KOPT-K1 (cell line): ENCODE data around the gene KRTAP9-3.
"Not testable (repeated sequence)": the region's sequence is repeated elsewhere in the genome, so short reads cannot be mapped to it uniquely, and the experiment has no call there.

ENCODE experiments used
- H3K27ac ChIP-seq: fragments of 200-600 bp; sonication (generic); 2 replicates; pipeline ENCODE4 v1.5.1; 2016; ENCODE audit warnings: antibody characterized with exemption, mild to moderate bottlenecking, low read depth, low read length; ENCODE audit not compliant: poor library complexity, severe bottlenecking
- H3K36me3 ChIP-seq: fragments of 200-600 bp; sonication (generic); 2 replicates; pipeline ENCODE4 v1.5.1; 2017; ENCODE audit warnings: antibody characterized with exemption, mild to moderate bottlenecking, low read length, moderate library complexity; ENCODE audit not compliant: insufficient read depth
- H3K9me3 ChIP-seq: fragments of 200-600 bp; sonication (generic); 2 replicates; pipeline ENCODE4 v1.5.1; 2017; ENCODE audit warnings: antibody characterized with exemption, low read length, mild to moderate bottlenecking; ENCODE audit not compliant: insufficient read depth, poor library complexity, severe bottlenecking

KRTAP9-3 gene, protein sequence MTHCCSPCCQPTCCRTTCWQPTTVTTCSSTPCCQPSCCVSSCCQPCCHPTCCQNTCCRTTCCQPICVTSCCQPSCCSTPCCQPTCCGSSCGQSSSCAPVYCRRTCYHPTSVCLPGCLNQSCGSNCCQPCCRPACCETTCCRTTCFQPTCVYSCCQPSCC

DNA sequence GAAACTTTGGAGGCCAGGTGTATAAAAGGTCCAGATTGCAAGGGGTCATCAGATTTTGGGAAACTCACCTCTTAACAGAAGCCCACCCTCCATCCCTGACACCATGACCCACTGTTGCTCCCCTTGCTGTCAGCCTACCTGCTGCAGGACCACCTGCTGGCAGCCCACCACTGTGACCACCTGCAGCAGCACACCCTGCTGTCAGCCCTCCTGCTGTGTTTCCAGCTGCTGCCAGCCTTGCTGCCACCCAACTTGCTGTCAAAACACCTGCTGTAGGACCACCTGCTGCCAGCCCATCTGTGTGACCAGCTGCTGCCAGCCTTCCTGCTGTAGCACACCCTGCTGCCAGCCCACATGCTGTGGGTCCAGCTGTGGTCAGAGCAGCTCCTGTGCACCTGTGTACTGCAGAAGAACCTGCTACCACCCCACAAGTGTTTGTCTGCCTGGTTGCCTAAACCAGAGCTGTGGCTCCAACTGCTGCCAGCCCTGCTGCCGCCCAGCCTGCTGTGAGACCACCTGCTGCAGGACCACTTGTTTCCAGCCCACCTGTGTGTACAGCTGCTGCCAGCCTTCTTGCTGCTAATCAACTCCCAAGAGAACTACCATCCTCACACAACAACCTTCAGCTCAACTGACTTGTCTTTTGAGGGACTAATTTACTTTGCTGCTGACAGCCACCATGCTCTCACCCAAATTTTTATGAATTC lies at the start of gene KRTAP9-3:
KRTAP9-3 (plus strand) TSS at position 51 of the 707 bp plus-strand sequence; CDS start at position 104, 53 bp downstream.
- not testable (repeated sequence) for H3K9me3 ChIP-seq, H3K36me3 ChIP-seq, H3K27ac ChIP-seq

DNA sequence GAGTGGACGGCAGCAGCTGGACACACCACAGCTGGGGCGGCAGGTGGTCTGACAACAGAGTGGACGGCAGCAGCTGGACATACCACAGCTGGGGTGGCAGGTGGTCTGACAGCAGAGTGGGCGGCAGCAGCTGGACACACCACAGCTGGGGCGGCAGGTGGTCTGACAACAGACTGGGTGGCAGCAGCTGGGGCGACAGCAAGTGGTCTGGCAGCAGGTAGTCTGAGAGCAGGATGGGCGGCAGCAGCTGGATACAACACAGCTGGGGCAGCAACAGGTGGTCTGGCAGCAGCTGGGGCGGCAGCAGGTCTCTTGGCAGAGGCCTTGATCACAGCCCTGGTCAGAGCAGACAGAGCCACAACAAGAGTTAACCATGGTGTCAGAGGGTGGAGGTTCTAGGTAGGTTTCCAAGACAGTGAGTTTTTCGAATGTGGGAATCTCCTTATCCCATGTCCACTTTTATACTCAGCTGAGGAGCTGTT lies 47.7 kb upstream of the KRTAP9-3 start, which contains the start of gene KRTAP4-1:
KRTAP4-1 (minus strand) TSS at position 432 of the 482 bp plus-strand sequence; CDS start at position 375, 57 bp downstream.
- H3K9me3 ChIP-seq, result no peaks in the 10 kb centered on the region
- H3K27ac ChIP-seq, result no peak within 1 kb of the TSS
- no peaks in the 10 kb centered on the region for H3K36me3 ChIP-seq

DNA sequence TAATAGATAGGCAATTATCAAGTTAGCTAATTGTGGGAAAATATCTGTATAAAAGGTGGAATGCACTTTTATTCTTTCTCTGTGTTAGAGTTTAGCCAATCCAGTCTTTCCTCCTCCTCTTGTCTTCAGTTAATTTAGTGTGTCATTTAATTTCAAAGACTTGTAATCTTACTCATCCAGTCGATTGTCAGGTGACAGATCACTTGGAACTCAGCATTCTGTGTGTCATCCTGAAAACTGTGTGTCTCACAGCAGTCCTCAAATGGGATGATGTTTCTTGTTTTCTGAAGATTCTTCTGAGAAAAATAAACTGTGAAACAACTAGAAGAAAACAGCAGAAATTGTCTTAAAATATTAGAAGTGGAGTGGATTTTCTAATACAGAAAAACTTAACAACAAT lies 47.2 kb upstream of the KRTAP9-3 start:
- Histone ChIP-seq H3K27ac (no peak overlapping the region), H3K36me3 (no peaks in the 10 kb centered on the region), H3K9me3 (no peaks in the 10 kb centered on the region)

DNA sequence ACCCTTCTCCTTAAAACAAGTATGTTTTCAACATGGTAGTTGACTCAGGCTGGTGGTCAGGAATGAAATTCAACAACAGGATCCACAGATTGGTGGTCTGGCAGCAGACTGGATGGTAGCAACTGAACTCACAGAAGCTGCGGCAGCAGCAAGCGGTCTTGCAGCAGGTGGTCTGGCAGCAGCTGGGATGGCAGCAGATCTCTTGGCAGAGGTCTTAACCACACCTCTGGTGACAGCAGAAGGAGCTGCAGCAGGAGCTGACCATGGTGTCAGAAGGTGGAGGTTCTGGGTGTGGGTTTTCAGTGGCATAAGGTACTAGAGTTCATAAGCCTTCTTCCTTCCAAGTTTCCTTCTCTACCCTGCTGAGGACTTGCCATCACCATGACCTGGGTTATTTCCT lies 45.4 kb upstream of the KRTAP9-3 start:
- H3K36me3 ChIP-seq, result no peaks in the 10 kb centered on the region
- no peaks in the 10 kb centered on the region for H3K9me3 ChIP-seq
- no peak overlapping the region for H3K27ac ChIP-seq

DNA sequence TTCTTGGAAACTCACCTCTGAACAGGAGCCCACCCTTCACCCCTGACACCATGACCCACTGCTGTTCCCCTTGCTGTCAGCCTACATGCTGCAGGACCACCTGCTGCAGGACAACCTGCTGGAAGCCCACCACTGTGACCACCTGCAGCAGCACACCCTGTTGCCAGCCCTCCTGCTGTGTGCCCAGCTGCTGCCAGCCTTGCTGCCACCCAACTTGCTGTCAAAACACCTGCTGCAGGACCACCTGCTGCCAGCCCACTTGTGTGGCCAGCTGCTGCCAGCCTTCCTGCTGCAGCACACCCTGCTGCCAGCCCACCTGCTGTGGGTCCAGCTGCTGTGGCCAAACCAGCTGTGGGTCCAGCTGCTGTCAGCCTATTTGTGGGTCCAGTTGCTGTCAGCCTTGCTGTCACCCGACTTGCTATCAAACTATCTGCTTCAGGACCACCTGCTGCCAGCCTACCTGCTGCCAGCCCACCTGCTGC lies 42.4 kb upstream of the KRTAP9-3 start, which contains the start of gene KRTAP9-1:
KRTAP9-1 (plus strand) TSS at position 51 of the 482 bp plus-strand sequence; CDS start at position 51, 0 bp downstream.
- H3K36me3 ChIP-seq, H3K9me3 ChIP-seq, H3K27ac ChIP-seq: not testable (repeated sequence)

DNA sequence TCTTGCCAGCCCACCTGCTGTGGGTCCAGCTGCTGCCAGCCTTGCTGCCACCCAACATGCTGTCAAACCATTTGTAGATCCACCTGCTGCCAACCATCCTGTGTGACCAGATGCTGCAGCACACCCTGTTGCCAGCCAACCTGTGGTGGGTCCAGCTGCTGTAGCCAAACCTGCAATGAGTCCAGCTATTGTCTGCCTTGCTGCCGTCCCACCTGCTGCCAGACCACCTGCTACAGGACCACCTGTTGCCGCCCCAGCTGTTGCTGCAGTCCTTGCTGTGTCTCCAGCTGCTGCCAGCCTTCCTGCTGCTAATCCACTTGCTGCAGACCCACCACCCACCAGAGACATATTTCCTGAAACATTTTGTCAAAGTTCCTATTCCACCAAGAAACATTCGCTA lies 41.9 kb upstream of the KRTAP9-3 start:
- Histone ChIP-seq H3K36me3 (no peaks in the 10 kb centered on the region), H3K27ac (no peak overlapping the region), H3K9me3 (no peaks in the 10 kb centered on the region)

DNA sequence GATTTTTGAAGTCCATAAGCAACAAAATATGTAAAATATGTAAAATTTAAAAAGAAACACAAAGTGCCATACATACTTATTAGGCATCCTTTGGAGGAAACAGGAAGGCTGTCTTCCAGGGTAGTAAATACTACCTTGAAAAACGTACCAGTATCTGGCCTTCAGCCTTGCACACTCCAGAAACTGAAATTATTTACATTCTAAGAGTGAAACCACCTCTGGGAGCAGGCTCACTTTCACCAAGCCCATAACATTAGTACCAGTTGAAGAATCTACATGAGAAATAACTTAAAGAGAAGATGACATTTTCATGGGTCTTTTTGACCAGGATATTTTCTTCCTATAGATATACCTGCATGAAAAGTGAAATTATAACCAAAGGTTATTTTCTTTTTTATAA lies 36.2 kb upstream of the KRTAP9-3 start:
- Histone ChIP-seq H3K36me3 (no peaks in the 10 kb centered on the region), H3K27ac (no peak overlapping the region), H3K9me3 (no peaks in the 10 kb centered on the region)

DNA sequence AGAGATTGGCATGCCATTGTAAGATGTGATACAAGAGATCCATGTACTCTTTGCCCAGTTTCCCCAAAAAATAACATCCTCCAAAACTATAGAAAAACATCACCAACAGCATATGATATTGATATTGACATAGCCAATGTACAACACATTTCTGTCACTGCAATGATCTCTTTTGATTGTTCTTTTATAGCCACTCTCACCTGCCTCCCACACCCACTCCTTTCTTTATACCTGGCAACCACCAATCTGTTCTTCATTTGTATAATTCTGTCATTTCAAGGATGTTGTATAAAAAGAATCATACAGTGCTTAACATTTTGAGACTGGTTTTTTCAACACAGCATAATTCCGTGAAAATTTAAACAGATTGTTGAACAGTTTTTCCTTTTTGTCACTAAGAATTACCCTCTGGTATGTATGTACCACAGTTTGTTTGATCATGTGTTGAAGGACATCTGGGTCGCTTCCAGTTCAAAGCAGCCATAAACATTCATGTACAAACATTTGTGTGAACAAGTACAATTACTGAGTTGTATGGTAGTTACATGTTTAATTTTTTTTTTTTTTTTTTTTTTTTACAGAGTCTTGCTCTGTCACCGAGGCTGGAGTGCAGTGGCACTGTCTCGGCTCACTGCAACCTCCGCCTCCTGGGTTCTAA lies 32.7 kb upstream of the KRTAP9-3 start:
- Histone ChIP-seq H3K9me3 (no peaks in the 10 kb centered on the region), H3K36me3 (no peaks in the 10 kb centered on the region), H3K27ac (no peak overlapping the region)

DNA sequence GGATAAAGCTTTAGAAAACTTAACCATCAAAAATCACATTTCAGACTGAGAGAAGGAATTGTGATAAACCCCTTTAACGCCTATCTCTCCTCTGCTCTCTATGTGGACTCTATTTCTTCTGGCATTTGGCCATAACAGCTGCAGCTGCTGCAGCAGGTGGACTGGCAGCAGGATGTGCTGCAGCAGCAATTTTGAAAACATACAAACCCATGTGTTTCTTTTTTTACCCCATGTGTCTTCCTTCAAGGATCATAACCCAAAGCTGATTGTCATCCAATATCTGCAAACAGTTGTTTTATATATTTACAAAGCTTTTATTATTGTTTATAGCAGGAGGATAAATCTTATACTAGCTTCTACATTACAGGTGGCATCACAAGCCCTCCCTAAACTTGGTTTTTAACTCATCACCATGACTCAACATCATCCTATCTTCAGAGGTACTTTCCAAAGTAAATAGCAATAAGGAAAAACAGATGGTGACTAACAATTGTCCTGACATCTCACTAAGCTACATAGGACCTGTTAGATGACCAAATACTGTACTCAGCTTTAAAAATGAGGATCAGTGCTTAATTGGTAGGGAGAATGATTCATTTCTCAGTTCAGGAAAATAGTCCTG lies 20.3 kb upstream of the KRTAP9-3 start:
- no peaks in the 10 kb centered on the region for H3K9me3 ChIP-seq
- H3K36me3 ChIP-seq, result no peaks in the 10 kb centered on the region
- no peak overlapping the region for H3K27ac ChIP-seq

DNA sequence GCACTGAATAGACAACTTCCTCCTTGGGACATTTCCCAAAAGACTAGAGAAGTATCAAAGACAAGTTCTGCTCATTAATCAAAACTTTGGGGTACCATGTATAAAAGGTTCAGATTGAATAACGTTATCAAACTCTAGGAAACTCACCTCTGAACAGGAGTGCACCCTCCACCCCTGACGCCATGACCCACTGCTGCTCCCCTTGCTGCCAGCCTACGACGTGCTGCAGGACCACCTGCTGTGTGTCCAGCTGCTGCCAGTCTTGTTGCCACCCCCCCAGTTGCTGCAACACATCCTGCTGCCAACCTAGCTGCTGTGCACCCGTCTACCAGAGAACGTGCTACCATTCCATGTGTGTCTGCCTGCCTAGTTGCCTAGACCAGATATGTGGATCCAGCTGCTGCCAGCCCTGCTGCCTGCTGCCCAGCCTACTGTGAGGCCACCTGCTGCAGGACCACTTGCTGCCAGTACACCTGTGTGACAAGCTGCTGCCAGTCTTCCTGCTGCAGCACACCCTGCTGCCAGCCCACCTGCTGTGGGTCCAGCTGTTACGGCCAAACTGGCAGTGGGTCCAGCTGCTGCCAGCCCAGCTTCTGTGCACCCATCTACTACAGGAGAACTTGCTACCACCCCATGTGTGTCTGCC lies 19.6 kb upstream of the KRTAP9-3 start:
- Histone ChIP-seq H3K9me3 (no peaks in the 10 kb centered on the region), H3K36me3 (no peaks in the 10 kb centered on the region), H3K27ac (no peak overlapping the region)

DNA sequence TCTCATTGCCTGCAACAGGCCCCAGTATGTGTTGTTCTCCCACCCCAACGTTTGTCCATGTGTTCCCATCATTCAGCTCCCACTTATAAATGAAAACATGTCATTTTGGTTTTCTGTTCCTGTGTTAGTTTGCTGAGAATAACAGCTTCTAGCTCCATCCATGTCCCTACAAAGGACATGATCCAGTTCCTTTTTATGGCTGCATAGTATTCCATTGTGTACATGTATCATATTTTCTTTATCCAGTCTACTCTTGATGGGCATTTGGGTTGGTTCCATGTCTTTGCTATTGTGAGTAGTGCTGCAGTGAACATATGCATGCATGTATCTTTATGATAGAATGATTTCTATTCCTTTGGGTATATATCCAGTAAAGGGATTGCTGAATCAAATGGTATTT lies 16.6 kb upstream of the KRTAP9-3 start:
- H3K27ac ChIP-seq, result no peak overlapping the region
- no peaks in the 10 kb centered on the region for H3K9me3 ChIP-seq
- no peaks in the 10 kb centered on the region for H3K36me3 ChIP-seq

DNA sequence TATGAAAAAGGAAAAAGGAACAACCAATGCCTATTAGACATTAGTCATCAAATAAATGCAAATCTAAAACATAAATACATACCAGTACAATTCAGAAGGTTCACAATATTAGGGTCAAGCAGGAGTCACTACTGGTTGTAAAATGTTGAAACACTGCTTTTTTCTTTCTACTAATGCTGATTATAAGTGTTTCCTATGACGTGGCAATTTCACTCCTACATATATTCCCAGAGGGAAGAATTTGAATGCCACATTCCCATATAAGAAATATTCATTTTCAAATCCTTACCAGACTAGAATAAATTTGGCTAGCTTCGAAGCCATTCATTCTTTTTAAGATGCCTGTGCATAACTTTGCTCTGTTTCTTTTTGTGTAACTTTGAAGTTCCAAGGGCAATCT lies 8.4 kb upstream of the KRTAP9-3 start:
- Histone ChIP-seq H3K36me3 (no peaks in the 10 kb centered on the region), H3K27ac (no peak overlapping the region), H3K9me3 (no peaks in the 10 kb centered on the region)

DNA sequence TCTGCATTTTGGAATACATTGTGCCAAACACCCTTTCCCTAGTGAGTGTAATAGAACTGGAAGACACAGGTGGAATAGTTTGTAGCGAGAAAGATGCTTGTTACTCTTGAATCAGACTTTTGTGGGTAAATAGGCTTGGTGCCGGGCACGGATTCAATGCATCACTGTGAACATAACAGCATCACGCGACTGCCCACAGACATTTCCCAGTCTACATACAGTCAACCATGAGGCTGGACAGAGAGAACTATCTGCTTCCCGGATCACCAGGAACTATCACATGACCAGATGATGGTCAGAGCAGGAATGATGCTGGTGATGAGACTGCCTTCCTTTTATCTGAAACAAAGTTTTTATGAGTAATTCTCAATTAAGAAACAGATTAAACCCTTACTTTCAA lies 6.2 kb upstream of the KRTAP9-3 start:
- H3K27ac ChIP-seq, result no peak overlapping the region
- no peaks in the 10 kb centered on the region for H3K9me3 ChIP-seq
- H3K36me3 ChIP-seq, result no peaks in the 10 kb centered on the region

DNA sequence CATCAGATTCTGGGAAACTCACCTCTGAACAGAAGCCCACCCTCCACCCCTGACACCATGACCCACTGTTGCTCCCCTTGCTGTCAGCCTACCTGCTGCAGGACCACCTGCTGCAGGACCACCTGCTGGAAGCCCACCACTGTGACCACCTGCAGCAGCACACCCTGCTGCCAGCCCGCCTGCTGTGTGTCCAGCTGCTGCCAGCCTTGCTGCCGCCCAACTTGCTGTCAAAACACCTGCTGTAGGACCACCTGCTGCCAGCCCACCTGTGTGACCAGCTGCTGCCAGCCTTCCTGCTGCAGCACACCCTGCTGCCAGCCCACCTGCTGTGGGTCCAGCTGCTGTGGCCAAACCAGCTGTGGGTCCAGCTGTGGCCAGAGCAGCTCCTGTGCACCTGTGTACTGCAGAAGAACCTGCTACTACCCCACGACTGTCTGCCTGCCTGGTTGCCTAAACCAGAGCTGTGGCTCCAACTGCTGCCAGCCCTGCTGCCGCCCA lies 5.6 kb upstream of the KRTAP9-3 start, which contains the start of gene KRTAP9-2:
KRTAP9-2 (plus strand) TSS at position 51 of the 498 bp plus-strand sequence; CDS start at position 58, 7 bp downstream.
- not testable (repeated sequence) for H3K36me3 ChIP-seq, H3K9me3 ChIP-seq, H3K27ac ChIP-seq
